Heart right ventricle (tissue), 16 donors: Measurements from ENCODE around the gene ASCC1. TPM values are rescaled to one million over a fixed set of nuclear protein-coding genes. Genes with fewer than 3 reads are reported as not detected.

ENCODE experiments used
- ATAC-seq, 8 donors: fragments of 200-7000 bp; cut with Tn5 transposase; one replicate each; pipeline ENCODE4 v1.9.1; 2020; ENCODE audit warnings: mild to moderate bottlenecking in 8 of 8, moderate library complexity in 8 of 8, moderate number of reproducible peaks in 1 of 8
- DNase-seq, 2 donors: peaks; one replicate each; pipeline ENCODE4 v3.0.0-alpha.2; 2020
- H3K27ac ChIP-seq, 10 donors: fragments of 200-600 bp; sonication (generic) in 2 of 10; one replicate each; pipeline versions ENCODE4 v1.5.0 to v1.8.0; 2020 to 2022; ENCODE audit warnings: mild to moderate bottlenecking in 3 of 10
- H3K27me3 ChIP-seq, 7 donors: fragments of 200-600 bp; one replicate each; pipeline ENCODE4 v1.8.0; 2021 to 2022; ENCODE audit warnings: mild to moderate bottlenecking in 2 of 7
- H3K36me3 ChIP-seq, 9 donors: fragments of 200-600 bp; sonication (generic) in 1 of 9; one replicate each; pipeline versions ENCODE4 v1.5.0 to v1.8.0; 2020 to 2022; ENCODE audit warnings: mild to moderate bottlenecking in 2 of 9
- H3K4me1 ChIP-seq, 9 donors: fragments of 200-600 bp; sonication (generic) in 1 of 9; one replicate each; pipeline versions ENCODE4 v1.5.0 to v1.8.0; 2020 to 2022; ENCODE audit warnings: mild to moderate bottlenecking in 4 of 9
- H3K4me3 ChIP-seq, 10 donors: fragments of 200-600 bp; sonication (generic) in 2 of 10; one replicate each; pipeline versions ENCODE4 v1.5.0 to v1.8.0; 2020 to 2022; ENCODE audit warnings: mild to moderate bottlenecking in 7 of 10, moderate library complexity in 2 of 10
- H3K9me3 ChIP-seq, 11 donors: fragments of 200-600 bp in 10 of 11; sonication (generic) in 2 of 11; one replicate each; pipeline versions ENCODE4 v1.5.0 to v1.8.0; 2013 to 2022; ENCODE audit warnings: mild to moderate bottlenecking in 2 of 11, control low read depth in 1 of 11, moderate library complexity in 1 of 11
- WGBS, 2 donors: extraction: QIAGEN DNeasy Blood & Tissue Kit; methylation state at CpG; one replicate each; pipeline ENCODE4 v1.1.7; 2013; ENCODE audit warnings: inconsistent platforms in 1 of 2; 5-methylcytosine and 5-hydroxymethylcytosine counted together
- intact Hi-C, 10 donors: fragments of 100-400 bp; cut with DNase I; formaldehyde crosslinking; loops; one replicate each; pipeline versions ENCODE4 v1.11.1 to v1.14.2; 2022
- polyA plus RNA-seq, 2 donors: library from polyadenylated mRNA; stranded (reverse); fragments of 200-250 nt; gene quantifications; one replicate each; pipeline ENCODE4 v1.2.3, GENCODE V29; 2013
- total RNA-seq, 10 donors: library from RNA; stranded (reverse); fragmentation: NEBNext Ultra II Directional in 3 of 10; extraction: Animal tissue kit (Norgen Biotek cat#: 25700) in 3 of 10; gene quantifications; one replicate each; pipeline versions ENCODE4 v1.2.1 to v1.2.4, GENCODE V29; 2021 to 2023
- TF ChIP-seq, protein P1 (sequence below), 9 donors: fragments of 200-600 bp; sonication (generic) in 2 of 9; IDR thresholded peaks; one replicate each; pipeline versions ENCODE4 v1.5.0 to v1.8.0; 2021 to 2022; ENCODE audit warnings: antibody characterized with exemption in 9 of 9, mild to moderate bottlenecking in 5 of 9, moderate library complexity in 1 of 9
- donor health status: Arrhythmogenic right ventricular cardiomyopathy.
- donor health status: ischemic (EF 13 %, LVEDD 7.1; RV severe dilation, severe dysfunction).
- donor health status: healthy with polysubstance abuse.
- donor health status: DM: no; HTN: yes; CAD: no.
- donor health status: DM: no; HTN: no; CAD: no.
- donor health status: ischemic (EF 25% LVEDD 6.9; RV normal size, moderate dysfunction).
- donor health status: ischemic (EF 25% LVEDD 5.7; RV mildly dilated, moderate dysfunction).
- donor health status: healthy.
- donor health status: DM: yes; HTN: yes; CAD: no.
- donor health status: Ischemic cardiomyopathy.
- donor health status: ischemic (EF 35%, LVEDD 5.7; RV mildly dilated, moderate dysfunction).
- donor health status: nonischemic (EF 11% LVEDD 7.7; RV severe dilation, severe dysfunction).
- donor health status: DM: yes; HTN: yes; CAD: no.
- donor health status: PGD.
- donor health status: ischemic (EF 29% LVEDD 5.4; RV normal size, mild dysfunction).
- donor health status: nonischemic (EF 23%, LVEDD 6.1; RV moderate dilation, normal function).

The ASCC1 gene
- total and polyA plus RNA-seq, 12 donors = 8.4 to 40.5 (median 33.0) TPM

DNA sequence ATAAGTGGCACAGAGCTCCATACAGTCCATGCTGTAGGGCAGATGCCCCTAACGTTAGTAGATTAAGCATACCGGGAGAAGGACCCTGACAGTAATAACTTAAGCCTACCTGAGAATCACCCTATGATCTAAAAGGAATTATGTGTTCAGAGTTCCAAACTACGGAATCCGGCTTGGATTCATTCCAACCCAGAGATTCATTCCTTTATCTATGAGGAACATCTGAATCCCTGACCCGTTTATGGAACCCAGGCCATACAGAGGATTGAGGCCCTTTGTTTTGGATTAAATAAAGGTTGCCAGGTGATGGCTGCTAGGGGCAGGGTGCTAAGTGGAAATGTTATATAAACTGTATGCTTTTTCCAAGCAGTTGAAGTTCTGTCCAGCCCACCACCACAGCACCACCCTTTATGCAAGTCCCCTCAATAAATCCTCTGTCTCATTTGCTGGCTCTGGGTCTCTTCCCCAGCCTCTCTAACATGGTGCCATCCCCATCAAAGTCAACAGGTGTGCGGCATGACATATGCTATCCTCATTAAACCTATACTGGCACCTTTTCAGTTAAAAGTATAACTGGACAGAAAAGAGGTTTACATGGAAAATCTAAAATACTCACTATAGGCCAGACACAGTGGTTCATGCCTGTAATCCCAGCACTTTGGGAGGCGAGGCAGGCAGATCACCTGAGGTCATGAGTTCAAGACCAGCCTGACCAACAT is 9.4 kb downstream of the ASCC1 start:
- Histone ChIP-seq H3K27me3 (no peaks in the 10 kb centered on the region), H3K4me1 (peaks cover 0 to 14% (median 0%) of the 10 kb centered on the region in 9 donors), H3K27ac (no peak overlapping the region), H3K36me3 (peaks cover 0 to 100% (median 44%) of the 10 kb centered on the region in 9 donors), H3K4me3 (no peak overlapping the region), H3K9me3 (no peaks in the 10 kb centered on the region)
- WGBS, 2 donors = 87 to 90% methylated on average over 7 of the region's 7 CpGs
- no peak for DNase-seq
- TF ChIP-seq, protein P1, sequence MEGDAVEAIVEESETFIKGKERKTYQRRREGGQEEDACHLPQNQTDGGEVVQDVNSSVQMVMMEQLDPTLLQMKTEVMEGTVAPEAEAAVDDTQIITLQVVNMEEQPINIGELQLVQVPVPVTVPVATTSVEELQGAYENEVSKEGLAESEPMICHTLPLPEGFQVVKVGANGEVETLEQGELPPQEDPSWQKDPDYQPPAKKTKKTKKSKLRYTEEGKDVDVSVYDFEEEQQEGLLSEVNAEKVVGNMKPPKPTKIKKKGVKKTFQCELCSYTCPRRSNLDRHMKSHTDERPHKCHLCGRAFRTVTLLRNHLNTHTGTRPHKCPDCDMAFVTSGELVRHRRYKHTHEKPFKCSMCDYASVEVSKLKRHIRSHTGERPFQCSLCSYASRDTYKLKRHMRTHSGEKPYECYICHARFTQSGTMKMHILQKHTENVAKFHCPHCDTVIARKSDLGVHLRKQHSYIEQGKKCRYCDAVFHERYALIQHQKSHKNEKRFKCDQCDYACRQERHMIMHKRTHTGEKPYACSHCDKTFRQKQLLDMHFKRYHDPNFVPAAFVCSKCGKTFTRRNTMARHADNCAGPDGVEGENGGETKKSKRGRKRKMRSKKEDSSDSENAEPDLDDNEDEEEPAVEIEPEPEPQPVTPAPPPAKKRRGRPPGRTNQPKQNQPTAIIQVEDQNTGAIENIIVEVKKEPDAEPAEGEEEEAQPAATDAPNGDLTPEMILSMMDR (IDR thresholded peaks at IDR 0.05) = no peak
- ATAC-seq = no peak
- intact Hi-C loops = no loop called here

DNA sequence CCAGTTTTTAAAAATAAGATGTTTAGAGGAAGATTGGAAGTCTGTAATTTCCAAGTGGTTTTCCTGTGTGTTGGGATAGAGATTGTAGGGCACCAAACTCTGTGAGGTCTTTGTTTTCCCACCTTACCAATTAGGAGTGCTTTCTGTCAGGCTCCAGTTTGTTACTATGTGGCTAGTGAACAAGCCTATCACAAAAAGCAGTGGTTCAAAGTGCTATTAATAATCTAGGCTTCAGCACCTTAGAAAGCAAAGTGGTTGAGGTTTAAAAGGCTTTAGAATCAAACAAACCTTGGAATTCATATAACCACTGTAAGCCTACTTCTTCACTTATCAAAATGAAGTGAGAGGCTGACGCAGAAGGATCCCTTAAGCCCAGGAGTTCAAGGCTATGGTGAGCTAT is 11.4 kb downstream of the ASCC1 start:
- ATAC-seq = peak in 2 of 8 donors; percentile 34 to 35
- no peak for DNase-seq
- H3K9me3 ChIP-seq = no peaks in the 10 kb centered on the region
- no peaks in the 10 kb centered on the region for H3K27me3 ChIP-seq
- no peak overlapping the region for H3K4me3 ChIP-seq
- peaks cover 0 to 100% (median 28%) of the 10 kb centered on the region in 9 donors for H3K36me3 ChIP-seq
- intact Hi-C loops = loop anchor here in 1 of 10 donors (5.0 kb wide), 1 partner anchor 62 kb away; no protein-coding TSS in a partner anchor
- H3K4me1 ChIP-seq = peaks cover 0 to 14% (median 0%) of the 10 kb centered on the region in 9 donors
- TF ChIP-seq, protein P1 (IDR thresholded peaks at IDR 0.05) = no peak
- peak overlapping the region in 1 of 10 donors; percentile 26 for H3K27ac ChIP-seq
- WGBS, 2 donors = 70 to 86% methylated on average over 1 of the region's 1 CpG

DNA sequence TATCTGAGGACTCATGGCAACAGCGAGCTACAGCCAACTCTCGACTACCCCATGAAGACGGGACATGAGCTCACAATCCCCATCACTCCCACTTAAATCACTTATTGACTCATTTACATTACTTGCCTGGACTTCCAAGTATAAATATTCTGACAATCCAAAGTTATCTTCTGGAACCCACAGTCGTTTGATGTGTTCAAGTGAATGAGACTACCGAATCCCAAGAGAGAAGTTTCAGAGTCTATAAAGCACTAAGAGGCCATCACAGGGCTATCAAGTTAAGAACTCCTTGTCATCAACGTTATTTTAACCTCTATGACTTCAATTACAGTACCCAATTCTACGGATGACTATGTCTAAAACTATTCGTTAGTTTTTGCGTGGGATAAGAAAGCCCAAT is 11.8 kb downstream of the ASCC1 start:
- Histone ChIP-seq H3K27me3 (no peaks in the 10 kb centered on the region), H3K4me3 (no peak overlapping the region), H3K36me3 (peaks cover 0 to 100% (median 24%) of the 10 kb centered on the region in 9 donors), H3K4me1 (peaks cover 0 to 14% (median 0%) of the 10 kb centered on the region in 9 donors), H3K9me3 (no peaks in the 10 kb centered on the region), H3K27ac (peak overlapping the region in 1 of 10 donors; percentile 26)
- TF ChIP-seq, protein P1 (IDR thresholded peaks at IDR 0.05) = no peak
- no peak for DNase-seq
- 55 to 61% methylated on average over 9 of the region's 9 CpGs for WGBS, 2 donors
- peak in 1 of 8 donors; percentile 41 for ATAC-seq
- intact Hi-C loops = loop anchor here in 1 of 10 donors (5.0 kb wide), 1 partner anchor 62 kb away; no protein-coding TSS in a partner anchor

DNA sequence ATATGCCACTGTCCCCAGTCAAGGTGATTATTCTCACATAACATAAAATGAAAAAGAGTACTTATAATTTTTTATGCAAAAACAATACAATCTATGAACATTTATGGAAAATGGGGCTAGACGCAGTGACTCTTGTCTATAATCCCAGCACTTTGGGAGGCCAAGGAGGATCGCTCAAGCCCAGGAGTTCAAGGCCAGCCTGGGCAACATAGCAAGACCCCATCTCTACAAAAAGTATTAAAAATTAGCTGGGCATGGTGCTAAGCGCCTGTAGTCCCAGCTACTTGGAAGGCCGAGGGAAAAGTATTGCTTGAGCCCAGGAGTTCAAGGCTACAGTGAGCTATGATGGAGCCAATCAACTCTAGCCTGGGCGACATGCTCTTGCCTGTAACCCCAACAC is 14.8 kb downstream of the ASCC1 start:
- H3K36me3 ChIP-seq = peaks cover 0 to 91% (median 14%) of the 10 kb centered on the region in 9 donors

More for the DNA sequence above, 14.8 kb downstream of the ASCC1 start:
- TF ChIP-seq, protein P1 (IDR thresholded peaks at IDR 0.05) = no peak
- Histone ChIP-seq H3K9me3 (no peaks in the 10 kb centered on the region), H3K27me3 (no peaks in the 10 kb centered on the region), H3K4me1 (peaks cover 0 to 14% (median 0%) of the 10 kb centered on the region in 9 donors), H3K4me3 (no peak overlapping the region), H3K27ac (no peak overlapping the region)
- 84 to 88% methylated on average over 5 of the region's 5 CpGs for WGBS, 2 donors
- no peak for ATAC-seq
- no peak for DNase-seq
- intact Hi-C loops = loop anchor here in 1 of 10 donors (5.0 kb wide), 1 partner anchor 59 kb away; no protein-coding TSS in a partner anchor
